HEK293 (cell line): ENCODE measurements around the gene ZC3H10.
A peak's percentile ranks its signal among the peaks of the same experiment; 100 is the strongest.

Experiments used
- GFI1B ChIP-seq: fragments of 450-650 bp; formaldehyde crosslinking; IDR thresholded peaks from 2 replicates; pipeline ENCODE4 v1.5.1; 2016; ENCODE audit warnings: missing biosample characterization, missing genetic modification characterization
- KLF10 ChIP-seq: fragments of 450-650 bp; IDR thresholded peaks from 2 replicates; pipeline ENCODE4 v1.5.1; 2018; ENCODE audit warnings: missing biosample characterization, mild to moderate bottlenecking, missing genetic modification characterization
- KLF7 ChIP-seq: fragments of 450-650 bp; formaldehyde crosslinking; IDR thresholded peaks from 2 replicates; pipeline ENCODE4 v1.5.1; 2016; ENCODE audit warnings: missing biosample characterization, missing genetic modification characterization, borderline replicate concordance
- KLF8 ChIP-seq: fragments of 450-650 bp; formaldehyde crosslinking; IDR thresholded peaks from 2 replicates; pipeline ENCODE4 v1.5.1; 2016; ENCODE audit warnings: missing biosample characterization, missing genetic modification characterization
- KLF9 ChIP-seq: fragments of 450-650 bp; formaldehyde crosslinking; IDR thresholded peaks from 2 replicates; pipeline ENCODE4 v1.5.1; 2016; ENCODE audit warnings: missing biosample characterization, missing genetic modification characterization, low read depth
- SP2 ChIP-seq: fragments of 450-650 bp; formaldehyde crosslinking; IDR thresholded peaks from 2 replicates; pipeline ENCODE4 v1.5.1; 2016; ENCODE audit warnings: missing biosample characterization, missing genetic modification characterization
- ZBTB17 ChIP-seq: fragments of 450-650 bp; formaldehyde crosslinking; IDR thresholded peaks from 2 replicates; pipeline ENCODE4 v1.5.1; 2016; ENCODE audit warnings: missing biosample characterization, missing genetic modification characterization
- ZFP37 ChIP-seq: fragments of 450-650 bp; formaldehyde crosslinking; IDR thresholded peaks from 2 replicates; pipeline ENCODE4 v1.5.1; 2016; ENCODE audit warnings: missing biosample characterization, missing genetic modification characterization
- ZNF112 ChIP-seq: fragments of 450-650 bp; formaldehyde crosslinking; IDR thresholded peaks from 2 replicates; pipeline ENCODE4 v1.5.0; 2017; ENCODE audit warnings: missing biosample characterization, missing genetic modification characterization
- ZNF132 ChIP-seq: fragments of 450-650 bp; formaldehyde crosslinking; IDR thresholded peaks from 2 replicates; pipeline ENCODE4 v1.5.1; 2017; ENCODE audit warnings: missing biosample characterization, missing genetic modification characterization, borderline replicate concordance
- ZNF155 ChIP-seq: fragments of 450-650 bp; formaldehyde crosslinking; IDR thresholded peaks from 2 replicates; pipeline ENCODE4 v1.5.1; 2016; ENCODE audit warnings: missing biosample characterization, missing genetic modification characterization
- ZNF175 ChIP-seq: fragments of 450-650 bp; formaldehyde crosslinking; IDR thresholded peaks from 2 replicates; pipeline ENCODE4 v1.5.1; 2016; ENCODE audit warnings: missing biosample characterization, missing genetic modification characterization
- ZNF2 ChIP-seq: fragments of 450-650 bp; formaldehyde crosslinking; IDR thresholded peaks from 2 replicates; pipeline ENCODE4 v1.5.1; 2016; ENCODE audit warnings: missing biosample characterization, missing genetic modification characterization
- ZNF221 ChIP-seq: fragments of 450-650 bp; formaldehyde crosslinking; IDR thresholded peaks from 2 replicates; pipeline ENCODE4 v1.5.1; 2017; ENCODE audit warnings: missing biosample characterization, missing genetic modification characterization, borderline replicate concordance
- ZNF521 ChIP-seq: fragments of 450-650 bp; formaldehyde crosslinking; IDR thresholded peaks from 2 replicates; pipeline ENCODE4 v1.5.1; 2017; ENCODE audit warnings: missing biosample characterization, mild to moderate bottlenecking, missing genetic modification characterization
- ZNF560 ChIP-seq: fragments of 450-650 bp; formaldehyde crosslinking; IDR thresholded peaks from 2 replicates; pipeline ENCODE4 v1.5.1; 2017; ENCODE audit warnings: missing biosample characterization, missing genetic modification characterization, borderline replicate concordance
- ZNF610 ChIP-seq: fragments of 450-650 bp; formaldehyde crosslinking; IDR thresholded peaks from 2 replicates; pipeline ENCODE4 v1.5.1; 2016; ENCODE audit warnings: missing biosample characterization, missing genetic modification characterization, borderline replicate concordance
- ZXDB ChIP-seq: fragments of 450-650 bp; formaldehyde crosslinking; IDR thresholded peaks from 2 replicates; pipeline ENCODE4 v1.5.1; 2016; ENCODE audit warnings: missing biosample characterization, missing genetic modification characterization
- TF ChIP-seq, protein P1 (sequence below): fragments of 450-650 bp; formaldehyde crosslinking; IDR thresholded peaks from 2 replicates; pipeline ENCODE4 v1.5.1; 2017; ENCODE audit warnings: missing biosample characterization, missing genetic modification characterization
- TF ChIP-seq, protein P2 (sequence below): fragments of 450-650 bp; formaldehyde crosslinking; IDR thresholded peaks from 2 replicates; pipeline ENCODE4 v1.5.1; 2017; ENCODE audit warnings: missing biosample characterization, missing genetic modification characterization
- TF ChIP-seq, protein P3 (sequence below): fragments of 450-650 bp; formaldehyde crosslinking; IDR thresholded peaks from 2 replicates; pipeline ENCODE4 v1.5.1; 2017; ENCODE audit warnings: missing biosample characterization, missing genetic modification characterization
- TF ChIP-seq, protein P4 (sequence below): fragments of 450-650 bp; formaldehyde crosslinking; IDR thresholded peaks from 2 replicates; pipeline ENCODE4 v1.5.1; 2016; ENCODE audit warnings: missing biosample characterization, missing genetic modification characterization
- TF ChIP-seq, protein P5 (sequence below): fragments of 450-650 bp; formaldehyde crosslinking; IDR thresholded peaks from 2 replicates; pipeline ENCODE4 v1.5.1; 2016; ENCODE audit warnings: missing biosample characterization, missing genetic modification characterization
- TF ChIP-seq, protein P6 (sequence below): fragments of 450-650 bp; formaldehyde crosslinking; conservative IDR thresholded peaks from 2 replicates; pipeline ENCODE4 v1.5.1; 2016; ENCODE audit warnings: low read depth, missing biosample characterization, missing genetic modification characterization

Gene ZC3H10

DNA sequence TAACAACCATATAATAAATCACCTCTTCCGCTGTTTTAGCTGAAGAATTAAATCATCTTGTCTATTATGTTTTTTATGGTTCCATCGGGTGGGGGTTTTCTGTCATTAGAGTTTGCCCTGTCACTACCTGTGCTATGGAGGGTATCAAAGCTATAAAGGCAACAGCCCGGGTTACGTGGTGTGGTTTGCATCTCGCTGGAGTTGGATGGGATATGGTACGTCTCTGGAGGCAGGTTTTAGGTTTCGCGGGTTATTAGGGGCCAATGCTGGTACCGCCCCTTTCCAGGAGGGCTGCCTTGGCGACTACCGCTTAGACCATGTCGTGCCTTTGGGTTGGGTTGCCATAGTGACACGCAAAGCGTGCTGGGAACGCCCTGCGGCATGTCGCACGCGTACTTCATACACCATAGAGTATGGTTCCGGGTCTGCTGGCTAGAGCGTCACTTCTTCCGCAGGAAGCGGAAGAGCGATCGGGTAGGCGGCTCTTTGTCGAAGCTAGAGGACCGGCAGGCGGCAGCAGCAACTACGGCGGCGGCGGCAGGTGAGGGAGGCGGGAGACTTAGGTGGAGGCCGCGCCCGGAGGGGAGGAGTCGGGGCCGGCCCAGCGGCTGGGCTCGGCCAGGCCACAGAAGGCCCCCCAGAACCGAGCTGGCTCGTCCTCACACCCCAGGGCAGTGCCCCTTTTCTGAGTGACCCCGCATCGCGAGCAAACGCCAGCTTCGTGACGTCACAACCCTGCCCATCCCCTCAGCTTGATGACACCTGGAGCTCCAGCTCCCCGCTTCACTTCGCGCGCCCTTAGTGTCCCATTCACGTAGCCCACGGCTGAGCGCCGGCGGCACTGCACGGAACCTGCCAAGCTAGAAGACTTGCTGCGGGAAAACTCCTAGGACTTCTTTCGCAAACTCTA is at the start of gene ZC3H10 (continued):
- TF ChIP-seq, protein P1, sequence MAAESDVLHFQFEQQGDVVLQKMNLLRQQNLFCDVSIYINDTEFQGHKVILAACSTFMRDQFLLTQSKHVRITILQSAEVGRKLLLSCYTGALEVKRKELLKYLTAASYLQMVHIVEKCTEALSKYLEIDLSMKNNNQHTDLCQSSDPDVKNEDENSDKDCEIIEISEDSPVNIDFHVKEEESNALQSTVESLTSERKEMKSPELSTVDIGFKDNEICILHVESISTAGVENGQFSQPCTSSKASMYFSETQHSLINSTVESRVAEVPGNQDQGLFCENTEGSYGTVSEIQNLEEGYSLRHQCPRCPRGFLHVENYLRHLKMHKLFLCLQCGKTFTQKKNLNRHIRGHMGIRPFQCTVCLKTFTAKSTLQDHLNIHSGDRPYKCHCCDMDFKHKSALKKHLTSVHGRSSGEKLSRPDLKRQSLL (tag by site-specific recombination), result peak; percentile 25; the same call in 1 of the 2 replicates
- TF ChIP-seq ZNF610 (tag by site-specific recombination) (peak; percentile 28; the same call in 1 of the 2 replicates), ZFP37 (tag by site-specific recombination) (peak; percentile 79; the same call in 1 of the 2 replicates), ZNF560 (tag by site-specific recombination) (no peak), ZNF112 (no peak), ZNF155 (tag by site-specific recombination) (no peak), ZXDB (tag by site-specific recombination) (peak; percentile 91), ZNF2 (tag by site-specific recombination) (peak; percentile 87), GFI1B (tag by site-specific recombination) (0 out of 2 replicates have a peak, but pooled peaks have one; percentile 31), ZBTB17 (tag by site-specific recombination) (peak; percentile 93), KLF8 (tag by site-specific recombination) (peak; percentile 93), KLF10 (tag by site-specific recombination) (peak; percentile 81), ZNF175 (no peak), ZNF132 (tag by site-specific recombination) (no peak), SP2 (tag by site-specific recombination) (peak; percentile 98), KLF7 (peak; percentile 85), ZNF221 (no peak), KLF9 (tag by site-specific recombination) (peak; percentile 83), ZNF521 (tag by site-specific recombination) (no peak)
- TF ChIP-seq, protein P2, sequence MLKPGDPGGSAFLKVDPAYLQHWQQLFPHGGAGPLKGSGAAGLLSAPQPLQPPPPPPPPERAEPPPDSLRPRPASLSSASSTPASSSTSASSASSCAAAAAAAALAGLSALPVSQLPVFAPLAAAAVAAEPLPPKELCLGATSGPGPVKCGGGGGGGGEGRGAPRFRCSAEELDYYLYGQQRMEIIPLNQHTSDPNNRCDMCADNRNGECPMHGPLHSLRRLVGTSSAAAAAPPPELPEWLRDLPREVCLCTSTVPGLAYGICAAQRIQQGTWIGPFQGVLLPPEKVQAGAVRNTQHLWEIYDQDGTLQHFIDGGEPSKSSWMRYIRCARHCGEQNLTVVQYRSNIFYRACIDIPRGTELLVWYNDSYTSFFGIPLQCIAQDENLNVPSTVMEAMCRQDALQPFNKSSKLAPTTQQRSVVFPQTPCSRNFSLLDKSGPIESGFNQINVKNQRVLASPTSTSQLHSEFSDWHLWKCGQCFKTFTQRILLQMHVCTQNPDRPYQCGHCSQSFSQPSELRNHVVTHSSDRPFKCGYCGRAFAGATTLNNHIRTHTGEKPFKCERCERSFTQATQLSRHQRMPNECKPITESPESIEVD (tag by site-specific recombination), result no peak
- TF ChIP-seq, protein P3, sequence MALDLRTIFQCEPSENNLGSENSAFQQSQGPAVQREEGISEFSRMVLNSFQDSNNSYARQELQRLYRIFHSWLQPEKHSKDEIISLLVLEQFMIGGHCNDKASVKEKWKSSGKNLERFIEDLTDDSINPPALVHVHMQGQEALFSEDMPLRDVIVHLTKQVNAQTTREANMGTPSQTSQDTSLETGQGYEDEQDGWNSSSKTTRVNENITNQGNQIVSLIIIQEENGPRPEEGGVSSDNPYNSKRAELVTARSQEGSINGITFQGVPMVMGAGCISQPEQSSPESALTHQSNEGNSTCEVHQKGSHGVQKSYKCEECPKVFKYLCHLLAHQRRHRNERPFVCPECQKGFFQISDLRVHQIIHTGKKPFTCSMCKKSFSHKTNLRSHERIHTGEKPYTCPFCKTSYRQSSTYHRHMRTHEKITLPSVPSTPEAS (tag by site-specific recombination), result no peak; the same call in 1 of the 2 replicates
- TF ChIP-seq, protein P4, sequence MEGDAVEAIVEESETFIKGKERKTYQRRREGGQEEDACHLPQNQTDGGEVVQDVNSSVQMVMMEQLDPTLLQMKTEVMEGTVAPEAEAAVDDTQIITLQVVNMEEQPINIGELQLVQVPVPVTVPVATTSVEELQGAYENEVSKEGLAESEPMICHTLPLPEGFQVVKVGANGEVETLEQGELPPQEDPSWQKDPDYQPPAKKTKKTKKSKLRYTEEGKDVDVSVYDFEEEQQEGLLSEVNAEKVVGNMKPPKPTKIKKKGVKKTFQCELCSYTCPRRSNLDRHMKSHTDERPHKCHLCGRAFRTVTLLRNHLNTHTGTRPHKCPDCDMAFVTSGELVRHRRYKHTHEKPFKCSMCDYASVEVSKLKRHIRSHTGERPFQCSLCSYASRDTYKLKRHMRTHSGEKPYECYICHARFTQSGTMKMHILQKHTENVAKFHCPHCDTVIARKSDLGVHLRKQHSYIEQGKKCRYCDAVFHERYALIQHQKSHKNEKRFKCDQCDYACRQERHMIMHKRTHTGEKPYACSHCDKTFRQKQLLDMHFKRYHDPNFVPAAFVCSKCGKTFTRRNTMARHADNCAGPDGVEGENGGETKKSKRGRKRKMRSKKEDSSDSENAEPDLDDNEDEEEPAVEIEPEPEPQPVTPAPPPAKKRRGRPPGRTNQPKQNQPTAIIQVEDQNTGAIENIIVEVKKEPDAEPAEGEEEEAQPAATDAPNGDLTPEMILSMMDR (tag by site-specific recombination), result peak; percentile 99
- TF ChIP-seq, protein P5, sequence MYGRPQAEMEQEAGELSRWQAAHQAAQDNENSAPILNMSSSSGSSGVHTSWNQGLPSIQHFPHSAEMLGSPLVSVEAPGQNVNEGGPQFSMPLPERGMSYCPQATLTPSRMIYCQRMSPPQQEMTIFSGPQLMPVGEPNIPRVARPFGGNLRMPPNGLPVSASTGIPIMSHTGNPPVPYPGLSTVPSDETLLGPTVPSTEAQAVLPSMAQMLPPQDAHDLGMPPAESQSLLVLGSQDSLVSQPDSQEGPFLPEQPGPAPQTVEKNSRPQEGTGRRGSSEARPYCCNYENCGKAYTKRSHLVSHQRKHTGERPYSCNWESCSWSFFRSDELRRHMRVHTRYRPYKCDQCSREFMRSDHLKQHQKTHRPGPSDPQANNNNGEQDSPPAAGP (tag by site-specific recombination), result peak; percentile 83
- TF ChIP-seq, protein P6, sequence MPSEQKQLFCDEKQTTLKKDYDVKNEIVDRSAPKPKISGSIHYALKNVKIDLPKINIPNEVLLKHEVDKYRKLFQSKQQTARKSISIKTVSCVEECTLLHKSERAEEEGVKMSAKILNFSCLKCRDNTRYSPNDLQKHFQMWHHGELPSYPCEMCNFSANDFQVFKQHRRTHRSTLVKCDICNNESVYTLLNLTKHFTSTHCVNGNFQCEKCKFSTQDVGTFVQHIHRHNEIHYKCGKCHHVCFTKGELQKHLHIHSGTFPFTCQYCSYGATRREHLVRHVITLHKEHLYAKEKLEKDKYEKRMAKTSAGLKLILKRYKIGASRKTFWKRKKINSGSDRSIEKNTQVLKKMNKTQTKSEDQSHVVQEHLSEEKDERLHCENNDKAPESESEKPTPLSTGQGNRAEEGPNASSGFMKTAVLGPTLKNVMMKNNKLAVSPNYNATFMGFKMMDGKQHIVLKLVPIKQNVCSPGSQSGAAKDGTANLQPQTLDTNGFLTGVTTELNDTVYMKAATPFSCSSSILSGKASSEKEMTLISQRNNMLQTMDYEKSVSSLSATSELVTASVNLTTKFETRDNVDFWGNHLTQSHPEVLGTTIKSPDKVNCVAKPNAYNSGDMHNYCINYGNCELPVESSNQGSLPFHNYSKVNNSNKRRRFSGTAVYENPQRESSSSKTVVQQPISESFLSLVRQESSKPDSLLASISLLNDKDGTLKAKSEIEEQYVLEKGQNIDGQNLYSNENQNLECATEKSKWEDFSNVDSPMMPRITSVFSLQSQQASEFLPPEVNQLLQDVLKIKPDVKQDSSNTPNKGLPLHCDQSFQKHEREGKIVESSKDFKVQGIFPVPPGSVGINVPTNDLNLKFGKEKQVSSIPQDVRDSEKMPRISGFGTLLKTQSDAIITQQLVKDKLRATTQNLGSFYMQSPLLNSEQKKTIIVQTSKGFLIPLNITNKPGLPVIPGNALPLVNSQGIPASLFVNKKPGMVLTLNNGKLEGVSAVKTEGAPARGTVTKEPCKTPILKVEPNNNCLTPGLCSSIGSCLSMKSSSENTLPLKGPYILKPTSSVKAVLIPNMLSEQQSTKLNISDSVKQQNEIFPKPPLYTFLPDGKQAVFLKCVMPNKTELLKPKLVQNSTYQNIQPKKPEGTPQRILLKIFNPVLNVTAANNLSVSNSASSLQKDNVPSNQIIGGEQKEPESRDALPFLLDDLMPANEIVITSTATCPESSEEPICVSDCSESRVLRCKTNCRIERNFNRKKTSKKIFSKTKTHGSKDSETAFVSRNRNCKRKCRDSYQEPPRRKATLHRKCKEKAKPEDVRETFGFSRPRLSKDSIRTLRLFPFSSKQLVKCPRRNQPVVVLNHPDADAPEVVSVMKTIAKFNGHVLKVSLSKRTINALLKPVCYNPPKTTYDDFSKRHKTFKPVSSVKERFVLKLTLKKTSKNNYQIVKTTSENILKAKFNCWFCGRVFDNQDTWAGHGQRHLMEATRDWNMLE (tag by site-specific recombination), result peak; percentile 99
